Mesodermal cell (in vitro differentiated cells): ENCODE data around the gene KIF26B.

Experiments
- H3K27ac ChIP-seq: 2 replicates; pipeline ENCODE4 v1.7.0; 2013; ENCODE audit warnings: mild to moderate bottlenecking, low read depth, low read length, moderate library complexity; ENCODE audit not compliant: severe bottlenecking
- H3K36me3 ChIP-seq: 2 replicates; pipeline ENCODE4 v1.7.1; 2013; ENCODE audit warnings: mild to moderate bottlenecking, low read length, moderate library complexity; ENCODE audit not compliant: control insufficient read depth, insufficient read depth
- H3K4me1 ChIP-seq: one replicate; pipeline ENCODE4 v1.7.1; 2013; ENCODE audit warnings: mild to moderate bottlenecking, low read length; ENCODE audit not compliant: insufficient read depth, control insufficient read depth, poor library complexity, severe bottlenecking
- H3K4me3 ChIP-seq: 2 replicates; pipeline ENCODE4 v1.7.0; 2013; ENCODE audit warnings: low read length, control low read depth, mild to moderate bottlenecking; ENCODE audit not compliant: insufficient read depth, poor library complexity, severe bottlenecking; ENCODE audit errors: extremely low read depth
- H3K9me3 ChIP-seq: 2 replicates; pipeline ENCODE4 v1.7.1; 2013; ENCODE audit warnings: mild to moderate bottlenecking, low read length, moderate library complexity; ENCODE audit not compliant: control insufficient read depth
- WGBS, 2 experiments: methylation state at CpG; one replicate each; pipeline ENCODE4 v1.1.5; 2013; ENCODE audit warnings: missing lambda C conversion rate in 2 of 2; ENCODE audit not compliant: insufficient coverage in 2 of 2; 5-methylcytosine and 5-hydroxymethylcytosine counted together

Gene KIF26B

DNA sequence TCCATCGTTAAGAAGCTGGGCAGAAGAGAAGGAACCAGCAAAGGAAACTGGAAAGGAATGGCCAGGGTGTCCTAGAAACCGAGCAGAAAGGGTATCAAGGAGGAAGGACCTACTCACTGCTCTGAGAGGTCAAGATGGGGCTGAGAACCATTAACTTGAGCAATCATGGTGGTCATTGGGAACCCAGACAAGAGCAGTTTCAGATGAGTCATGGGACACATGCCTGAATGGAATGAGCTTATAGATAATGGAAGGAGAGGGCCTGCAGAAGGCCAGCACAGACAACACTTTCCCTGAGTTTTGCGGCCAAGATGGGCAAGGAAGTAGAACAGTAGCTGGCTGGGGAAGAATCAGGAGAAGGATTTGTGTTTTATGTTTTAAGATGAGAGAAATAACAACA, 383.2 kb downstream of the KIF26B start:
- WGBS, 2 experiments, result 97% methylated on average over 3 of the region's 3 CpGs
- Histone ChIP-seq H3K27ac (no peak overlapping the region), H3K4me3 (no peak overlapping the region)

DNA sequence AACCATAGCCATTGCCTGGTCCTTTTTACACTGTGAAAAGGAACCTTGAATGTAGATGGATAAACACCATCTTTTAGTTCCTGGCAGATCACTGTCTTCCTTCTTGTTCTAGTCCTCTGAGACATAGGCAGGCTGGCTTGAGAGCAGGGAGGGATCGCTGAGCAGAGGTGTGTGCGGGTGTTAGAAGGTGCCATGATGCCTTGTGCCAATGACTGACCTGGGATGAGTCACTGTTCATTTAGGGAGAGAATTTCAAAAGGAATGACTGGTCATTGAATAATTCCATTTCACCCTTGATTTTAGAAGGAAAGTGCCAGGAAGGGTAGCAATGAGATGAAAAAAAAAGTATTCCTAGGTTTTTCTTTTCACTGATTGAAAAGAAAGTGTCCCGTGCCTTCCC, 383.9 kb downstream of the KIF26B start:
- 100% methylated on average over 2 of the region's 3 CpGs; no CpG with 5 or more reads in 1 of the 2 experiments for WGBS, 2 experiments
- Histone ChIP-seq H3K4me3 (no peak overlapping the region), H3K9me3 (no peaks in the 10 kb centered on the region), H3K36me3 (no peaks in the 10 kb centered on the region), H3K27ac (no peak overlapping the region), H3K4me1 (no peaks in the 10 kb centered on the region)

More for the DNA sequence above, 383.2 kb downstream of the KIF26B start:
- Histone ChIP-seq H3K9me3 (no peaks in the 10 kb centered on the region), H3K36me3 (no peaks in the 10 kb centered on the region), H3K4me1 (no peaks in the 10 kb centered on the region)

DNA sequence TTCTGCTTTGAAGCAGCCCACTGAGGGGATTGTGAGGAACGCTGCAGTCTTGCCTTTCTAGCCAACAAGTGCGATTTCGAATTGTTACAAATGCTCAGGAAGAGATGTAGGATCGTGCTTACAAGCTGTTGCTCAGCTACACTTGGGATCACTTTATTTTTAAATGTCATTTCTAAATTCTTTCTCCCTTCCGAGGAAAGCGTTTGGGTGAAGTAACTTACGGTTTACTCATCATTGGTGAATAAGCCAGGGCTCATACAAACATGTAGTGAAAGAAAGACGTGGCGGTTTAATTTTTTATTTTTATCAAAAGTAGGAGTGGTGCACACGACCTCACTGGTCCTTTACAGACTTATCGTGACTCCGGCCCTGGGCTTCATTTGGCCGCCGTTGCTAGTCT, 386.6 kb downstream of the KIF26B start:
- Histone ChIP-seq H3K9me3 (no peaks in the 10 kb centered on the region), H3K4me3 (no peak overlapping the region), H3K27ac (no peak overlapping the region), H3K4me1 (no peaks in the 10 kb centered on the region), H3K36me3 (no peaks in the 10 kb centered on the region)
- 93 to 95% methylated on average over 10 to 12 of the region's 14 CpGs for WGBS, 2 experiments

DNA sequence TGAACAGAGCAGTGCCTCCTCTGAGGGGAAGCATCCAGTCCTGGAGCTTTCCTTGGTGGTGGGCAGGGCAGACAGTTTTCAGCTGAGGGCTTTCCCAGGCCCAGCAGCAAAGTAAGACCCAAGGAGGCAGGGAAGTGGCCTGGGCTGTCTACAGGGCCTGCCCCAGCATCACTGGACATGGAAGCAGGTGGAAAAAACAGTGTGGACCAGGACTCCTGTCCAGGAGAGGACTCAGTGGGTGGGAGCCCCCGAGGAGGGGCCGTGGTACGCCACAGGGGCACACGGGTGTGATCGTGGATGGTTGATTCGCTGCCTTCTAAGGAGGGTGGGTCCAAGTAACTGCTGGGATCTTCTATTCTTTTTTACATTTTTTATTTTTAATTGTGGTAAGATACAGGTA, 387.6 kb downstream of the KIF26B start:
- Histone ChIP-seq H3K9me3 (no peaks in the 10 kb centered on the region), H3K36me3 (no peaks in the 10 kb centered on the region), H3K27ac (no peak overlapping the region), H3K4me3 (no peak overlapping the region), H3K4me1 (no peaks in the 10 kb centered on the region)
- WGBS, 2 experiments, result 90% methylated on average over 3 of the region's 6 CpGs; no CpG with 5 or more reads in 1 of the 2 experiments

DNA sequence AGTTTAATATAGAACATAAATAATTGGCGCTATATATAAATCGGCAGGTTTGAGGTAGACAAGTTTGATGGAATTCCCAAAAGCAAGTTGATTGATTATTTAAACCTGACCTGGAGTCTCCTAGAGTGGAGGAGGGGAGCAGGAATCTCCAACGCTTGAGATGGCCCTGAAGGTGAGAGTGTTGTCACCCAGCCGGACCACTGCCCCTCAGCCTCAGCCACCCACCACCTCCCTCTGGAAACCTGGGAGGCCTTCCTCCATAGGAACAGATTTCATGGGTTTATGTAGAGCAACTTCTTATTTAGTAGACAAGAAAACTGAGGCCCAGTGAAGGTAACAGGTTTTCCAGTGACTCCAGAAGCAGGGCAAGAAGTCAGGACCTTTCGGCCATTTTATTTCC, 389.5 kb downstream of the KIF26B start:
- no peaks in the 10 kb centered on the region for H3K36me3 ChIP-seq
- H3K9me3 ChIP-seq, result no peaks in the 10 kb centered on the region
- H3K4me1 ChIP-seq, result no peaks in the 10 kb centered on the region
- 100% methylated on average over 2 to 3 of the region's 5 CpGs for WGBS, 2 experiments
- no peak overlapping the region for H3K27ac ChIP-seq
- no peak overlapping the region for H3K4me3 ChIP-seq

DNA sequence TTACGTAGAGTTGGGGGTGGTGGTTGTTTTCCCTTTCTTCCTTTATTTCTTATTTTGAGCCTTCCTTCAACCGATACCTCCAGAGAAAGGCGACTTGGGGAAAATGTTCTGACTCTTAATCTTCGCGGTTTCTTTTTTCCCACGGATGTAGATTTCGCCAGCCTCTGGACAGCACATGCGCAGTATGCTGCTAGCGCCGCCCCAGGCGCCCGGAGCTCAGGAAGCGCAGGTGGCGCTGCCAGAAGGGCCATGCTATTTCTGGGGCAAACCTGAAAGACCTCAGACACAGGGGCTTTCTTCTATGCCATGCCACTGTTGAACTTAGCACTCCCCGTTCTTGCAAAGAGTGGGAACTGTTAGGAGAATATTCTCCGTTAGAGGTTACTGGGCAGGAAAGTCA, 392.1 kb downstream of the KIF26B start:
- Histone ChIP-seq H3K36me3 (no peaks in the 10 kb centered on the region), H3K27ac (no peak overlapping the region), H3K4me1 (no peaks in the 10 kb centered on the region), H3K9me3 (no peaks in the 10 kb centered on the region), H3K4me3 (no peak overlapping the region)
- WGBS, 2 experiments, result 98% methylated on average over 13 to 15 of the region's 16 CpGs

DNA sequence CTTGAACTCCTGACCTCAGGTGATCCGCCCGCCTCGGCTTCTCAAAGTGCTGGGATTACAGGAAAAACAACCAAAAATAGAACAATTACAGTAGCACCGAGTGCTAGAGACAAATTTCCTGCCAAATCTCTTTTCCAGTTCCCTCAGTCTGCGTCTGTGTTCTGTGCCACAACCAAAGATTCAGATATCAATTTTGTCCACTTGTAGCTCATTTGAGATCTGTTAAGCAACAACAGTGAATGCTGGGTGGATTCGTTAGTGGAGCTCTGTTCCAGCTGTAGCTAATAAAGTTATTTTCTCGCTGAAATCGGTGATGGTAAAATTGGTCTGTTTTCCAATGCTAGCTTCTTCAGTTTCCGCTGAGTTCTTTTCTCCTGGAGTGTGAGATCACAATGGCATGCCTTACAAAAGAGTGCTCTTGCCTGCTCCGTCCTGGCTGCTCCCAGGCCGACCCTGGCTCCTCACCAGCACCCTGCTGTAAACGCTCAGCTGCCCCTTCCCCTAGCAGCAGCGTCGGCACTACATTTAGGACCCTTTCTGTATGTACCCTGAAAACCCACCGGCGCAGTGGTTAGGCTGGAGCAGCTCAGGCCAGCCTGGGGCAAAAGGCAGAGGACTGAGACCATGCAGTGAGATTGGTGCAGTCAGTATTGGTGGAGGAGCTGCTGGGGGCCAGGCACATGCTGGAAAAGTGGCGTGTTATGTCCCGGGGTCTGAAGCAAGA, 395.4 kb downstream of the KIF26B start:
- WGBS, 2 experiments, result 71 to 82% methylated on average over 14 to 16 of the region's 18 CpGs
- Histone ChIP-seq H3K9me3 (no peaks in the 10 kb centered on the region), H3K4me3 (no peak overlapping the region), H3K27ac (peak overlapping the region; percentile 71), H3K36me3 (no peaks in the 10 kb centered on the region), H3K4me1 (no peaks in the 10 kb centered on the region)

DNA sequence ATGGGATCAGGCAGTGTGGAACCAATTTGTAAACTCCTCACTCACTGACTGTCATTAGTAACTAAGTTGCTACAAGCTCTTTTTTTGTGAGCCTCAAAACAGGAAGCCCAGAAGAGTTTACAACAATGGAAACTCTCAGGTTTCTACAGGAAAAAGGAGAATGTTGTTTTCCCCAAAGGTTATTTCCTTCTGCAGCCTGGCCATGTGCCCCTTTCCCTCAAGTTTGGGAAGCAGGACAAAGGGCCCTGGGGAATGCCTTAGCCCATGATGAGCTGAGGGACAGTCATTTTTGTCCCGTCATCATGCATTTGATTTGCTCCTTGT, 395.9 kb downstream of the KIF26B start:
- H3K9me3 ChIP-seq, result no peaks in the 10 kb centered on the region
- 100% methylated on average over 1 of the region's 1 CpG; no CpG with 5 or more reads in 1 of the 2 experiments for WGBS, 2 experiments
- H3K4me1 ChIP-seq, result no peaks in the 10 kb centered on the region
- no peak overlapping the region for H3K4me3 ChIP-seq
- H3K27ac ChIP-seq, result peak overlapping the region; percentile 71
- H3K36me3 ChIP-seq, result no peaks in the 10 kb centered on the region

DNA sequence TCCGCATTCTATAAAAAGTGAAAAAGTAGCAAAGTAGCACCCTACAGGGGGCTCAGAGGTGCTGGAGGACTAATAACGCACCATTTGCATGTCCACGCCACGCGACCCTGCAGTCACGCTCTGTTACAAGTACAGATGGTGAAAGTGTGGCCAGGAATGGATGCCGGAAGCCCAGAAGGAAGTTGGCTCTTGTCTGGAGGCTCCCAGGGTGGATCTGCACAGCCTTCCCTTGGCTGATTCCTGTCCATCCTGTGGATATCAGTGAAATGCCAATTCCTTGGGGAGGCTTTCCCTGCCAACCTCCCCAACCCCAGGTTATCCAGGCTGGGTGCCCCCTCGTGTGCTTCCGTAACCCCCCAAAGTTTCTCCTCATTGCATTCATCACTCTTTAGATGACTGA, 396.8 kb downstream of the KIF26B start:
- no peak overlapping the region for H3K4me3 ChIP-seq

DNA sequence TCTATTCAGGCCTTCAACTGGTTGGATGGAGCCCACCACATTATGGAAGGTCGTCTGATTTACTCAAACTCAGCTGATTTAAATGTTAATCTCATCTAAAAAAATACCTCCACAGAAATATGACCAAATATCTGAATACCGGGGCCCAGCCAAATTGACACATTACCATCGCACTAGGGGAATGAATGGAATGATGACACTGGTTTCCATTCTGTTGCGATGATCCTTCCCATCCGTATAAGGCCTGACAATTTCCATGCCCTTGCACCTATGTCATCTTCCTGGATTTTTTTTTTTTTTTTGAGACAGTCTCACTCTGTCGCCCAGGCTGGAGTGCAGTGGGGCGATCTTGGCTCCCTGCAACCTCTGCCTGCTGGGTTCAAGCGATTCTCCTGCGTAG, 397.5 kb downstream of the KIF26B start:
- Histone ChIP-seq H3K36me3 (no peaks in the 10 kb centered on the region), H3K9me3 (no peaks in the 10 kb centered on the region), H3K27ac (no peak overlapping the region), H3K4me1 (no peaks in the 10 kb centered on the region), H3K4me3 (no peak overlapping the region)
- 97 to 98% methylated on average over 6 to 8 of the region's 9 CpGs for WGBS, 2 experiments

More for the DNA sequence above, 396.8 kb downstream of the KIF26B start:
- Histone ChIP-seq H3K9me3 (no peaks in the 10 kb centered on the region), H3K36me3 (no peaks in the 10 kb centered on the region), H3K4me1 (no peaks in the 10 kb centered on the region), H3K27ac (no peak overlapping the region)
- WGBS, 2 experiments, result 94 to 97% methylated on average over 8 to 9 of the region's 9 CpGs

DNA sequence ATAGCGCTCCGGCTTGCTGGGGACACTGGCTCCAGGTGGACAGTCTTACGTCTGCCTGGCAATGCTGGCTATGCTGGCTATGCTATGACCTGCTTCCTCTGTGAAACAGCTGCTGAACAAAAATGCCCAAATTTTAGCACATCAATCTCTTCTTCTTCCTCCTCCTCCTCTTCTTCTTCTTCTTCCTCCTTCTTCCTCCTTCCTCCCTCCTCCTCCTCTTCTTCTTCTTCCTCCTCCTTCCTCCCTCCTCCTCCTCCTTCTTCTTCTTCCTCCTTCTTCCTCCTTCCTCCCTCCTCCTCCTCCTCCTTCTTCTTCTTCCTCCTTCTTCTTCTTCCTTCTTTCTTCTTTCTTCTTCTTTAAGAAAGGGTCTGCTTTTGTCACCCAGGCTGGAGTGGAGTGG, 401.3 kb downstream of the KIF26B start:
- Histone ChIP-seq H3K4me1 (no peaks in the 10 kb centered on the region), H3K9me3 (no peaks in the 10 kb centered on the region), H3K36me3 (no peaks in the 10 kb centered on the region), H3K27ac (no peak overlapping the region), H3K4me3 (no peak overlapping the region)
- 93 to 100% methylated on average over 3 of the region's 3 CpGs for WGBS, 2 experiments
